Prostate gland (tissue), 2 donors: ENCODE measurements around the gene ETV6. TPM values are rescaled to one million over a fixed set of nuclear protein-coding genes. Genes with fewer than 3 reads are reported as not detected.

Source experiments
- DNase-seq: peaks from one replicate; pipeline ENCODE4 v3.0.0-alpha.2; 2019; ENCODE audit warnings: low spot score
- H3K27ac ChIP-seq, 2 donors: fragments of 200-600 bp; sonication (generic); 2 replicates each; pipeline ENCODE4 v1.5.1; 2017 to 2019
- H3K27me3 ChIP-seq: fragments of 200-600 bp; sonication (generic); replicated peaks from 2 replicates; pipeline ENCODE4 v1.5.1; 2019; ENCODE audit not compliant: insufficient read depth
- H3K36me3 ChIP-seq, 2 donors: fragments of 200-600 bp; sonication (generic); 1 replicate in 1 of 2; 2 replicates in 1 of 2; pipeline versions ENCODE4 v1.5.1 to v1.8.1; 2017 to 2019
- H3K4me1 ChIP-seq: fragments of 200-600 bp; sonication (generic); replicated peaks from 2 replicates; pipeline ENCODE4 v1.5.1; 2019
- H3K4me3 ChIP-seq, 2 donors: fragments of 200-600 bp; sonication (generic); 2 replicates each; pipeline ENCODE4 v1.5.1; 2017 to 2019
- H3K9me3 ChIP-seq: fragments of 200-600 bp; sonication (generic); 2 replicates; pipeline ENCODE4 v1.5.1; 2017
- CTCF ChIP-seq, 4 experiments: fragments of 200-600 bp in 2 of 4; fragments of 450-650 bp in 2 of 4; sonication (generic) in 2 of 4; IDR thresholded peaks; 1 replicate in 3 of 4; 2 replicates in 1 of 4; pipeline ENCODE4 v1.5.1; 2016 to 2019; ENCODE audit warnings: antibody characterized with exemption in 4 of 4, mild to moderate bottlenecking in 2 of 4, moderate library complexity in 2 of 4
- POLR2A ChIP-seq: fragments of 450-650 bp; IDR thresholded peaks from one replicate; pipeline ENCODE4 v1.6.1; 2016; ENCODE audit warnings: antibody characterized with exemption, mild to moderate bottlenecking
- POLR2AphosphoS5 ChIP-seq: sonication (generic); formaldehyde crosslinking; IDR thresholded peaks from one replicate; pipeline ENCODE4 v1.6.1; 2017; ENCODE audit warnings: antibody characterized with exemption
- WGBS: methylation state at CpG from one replicate; pipeline ENCODE4 v1.1.5; 2018; 5-methylcytosine and 5-hydroxymethylcytosine counted together
- intact Hi-C: fragments of 100-400 bp; cut with DNase I; formaldehyde crosslinking; loops from one replicate; pipeline ENCODE4 v1.14.2; 2022
- total RNA-seq, 2 donors: library from RNA; depleted of rRNA; stranded (reverse); fragments of >200 nt; gene quantifications; one replicate each; pipeline ENCODE4 v1.1.0, GENCODE V29; 2016

The ETV6 gene
- total RNA-seq, 2 donors from 2014 or later = 26.7 to 33.6 TPM

- TF ChIP-seq CTCF (IDR thresholded peaks at IDR 0.05) (no peak), POLR2AphosphoS5 (no peak), POLR2A (no peak)
- Histone ChIP-seq H3K4me3 (no peak overlapping the region), H3K27ac (peak overlapping the region; percentile 14 to 60), H3K9me3 (no peaks in the 10 kb centered on the region), H3K4me1 (no peaks in the 10 kb centered on the region), H3K36me3 (no peaks in the 10 kb centered on the region), H3K27me3 (no peaks in the 10 kb centered on the region)
- 74% methylated on average over 9 of the region's 9 CpGs for WGBS
- intact Hi-C loops = no loop called here
- no peak for DNase-seq
Observed at GRCh38 chr12:11762723-11763326, 113.4 kb downstream of the ETV6 start.

- Histone ChIP-seq H3K4me3 (no peak overlapping the region), H3K9me3 (no peaks in the 10 kb centered on the region), H3K4me1 (no peaks in the 10 kb centered on the region), H3K27ac (peak overlapping the region; percentile 14 to 60), H3K27me3 (no peaks in the 10 kb centered on the region), H3K36me3 (no peaks in the 10 kb centered on the region)
- DNase-seq = no peak
- 63% methylated on average over 7 of the region's 7 CpGs for WGBS
- no peak for TF ChIP-seq CTCF (IDR thresholded peaks at IDR 0.05)
- TF ChIP-seq POLR2AphosphoS5 = peak; percentile 42
- intact Hi-C loops = no loop called here
Observed at GRCh38 chr12:11763760-11764520, 114.5 kb downstream of the ETV6 start.

GRCh38 chr12:11764837-11765236 is 115.4 kb downstream of the ETV6 start:
- H3K4me1 ChIP-seq = no peaks in the 10 kb centered on the region
- no peaks in the 10 kb centered on the region for H3K36me3 ChIP-seq
- TF ChIP-seq POLR2AphosphoS5 (no peak), POLR2A (no peak), CTCF (IDR thresholded peaks at IDR 0.05) (no peak)
- H3K27ac ChIP-seq = peak overlapping the region in 1 of 2 donors; percentile 60
- intact Hi-C loops = loop anchor here (5.0 kb wide), 1 partner anchor 113 kb away; no protein-coding TSS in a partner anchor
- H3K9me3 ChIP-seq = no peaks in the 10 kb centered on the region
- no peaks in the 10 kb centered on the region for H3K27me3 ChIP-seq
- no peak for DNase-seq
- no peak overlapping the region for H3K4me3 ChIP-seq

- Histone ChIP-seq H3K27me3 (no peaks in the 10 kb centered on the region), H3K36me3 (no peaks in the 10 kb centered on the region), H3K4me3 (no peak overlapping the region), H3K27ac (peak overlapping the region; percentile 60 to 63), H3K4me1 (no peaks in the 10 kb centered on the region), H3K9me3 (no peaks in the 10 kb centered on the region)
- WGBS = 65% methylated on average over 2 of the region's 2 CpGs
- intact Hi-C loops = loop anchor here (5.0 kb wide), 1 partner anchor 113 kb away; no protein-coding TSS in a partner anchor
- TF ChIP-seq POLR2A = no peak
- no peak for TF ChIP-seq POLR2AphosphoS5
- TF ChIP-seq CTCF (IDR thresholded peaks at IDR 0.05) = no peak
- DNase-seq = no peak
Observed at GRCh38 chr12:11765421-11765816, 115.9 kb downstream of the ETV6 start.
